GM12872 (cell line): Measurements from ENCODE around the gene MAGI1.

Experiments
- TF ChIP-seq, protein P1 (sequence below): IDR thresholded peaks from 3 replicates; pipeline ENCODE4 v1.5.1; 2011; ENCODE audit warnings: low read depth, mild to moderate bottlenecking, low read length, moderate library complexity; ENCODE audit not compliant: insufficient read depth

MAGI1 gene

DNA sequence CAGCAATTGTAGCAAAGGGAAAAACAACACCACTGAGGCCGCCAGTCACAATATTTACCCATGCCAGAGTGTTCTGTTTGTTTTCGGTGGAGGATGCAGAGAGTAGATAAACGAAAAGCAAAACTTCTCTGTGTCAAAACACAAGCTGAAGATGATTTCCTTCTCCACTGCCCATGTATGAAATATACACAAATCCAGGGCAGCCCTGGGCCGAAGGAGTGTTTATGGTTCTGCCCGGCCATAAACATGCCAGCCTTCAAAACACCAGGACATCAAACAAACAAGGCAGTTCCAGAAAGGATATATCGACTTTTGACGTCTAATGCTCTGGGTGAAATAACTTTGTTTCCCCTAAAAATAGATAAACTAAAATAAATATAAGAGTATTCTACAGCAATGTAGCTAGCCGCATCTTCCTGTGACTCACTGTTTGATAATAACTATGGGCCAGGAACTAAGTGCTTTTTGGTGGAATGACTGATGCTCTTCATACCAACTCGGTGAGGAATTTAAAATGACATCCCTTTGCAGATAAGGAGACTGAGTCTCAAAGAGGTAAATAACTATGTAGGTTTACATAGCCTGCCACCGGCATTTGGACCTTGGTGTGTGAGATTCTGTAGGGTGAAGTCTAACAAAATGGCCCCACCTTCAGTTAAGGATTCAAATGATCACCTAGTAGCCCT lies 82.8 kb downstream of the MAGI1 start:
- TF ChIP-seq, protein P1, sequence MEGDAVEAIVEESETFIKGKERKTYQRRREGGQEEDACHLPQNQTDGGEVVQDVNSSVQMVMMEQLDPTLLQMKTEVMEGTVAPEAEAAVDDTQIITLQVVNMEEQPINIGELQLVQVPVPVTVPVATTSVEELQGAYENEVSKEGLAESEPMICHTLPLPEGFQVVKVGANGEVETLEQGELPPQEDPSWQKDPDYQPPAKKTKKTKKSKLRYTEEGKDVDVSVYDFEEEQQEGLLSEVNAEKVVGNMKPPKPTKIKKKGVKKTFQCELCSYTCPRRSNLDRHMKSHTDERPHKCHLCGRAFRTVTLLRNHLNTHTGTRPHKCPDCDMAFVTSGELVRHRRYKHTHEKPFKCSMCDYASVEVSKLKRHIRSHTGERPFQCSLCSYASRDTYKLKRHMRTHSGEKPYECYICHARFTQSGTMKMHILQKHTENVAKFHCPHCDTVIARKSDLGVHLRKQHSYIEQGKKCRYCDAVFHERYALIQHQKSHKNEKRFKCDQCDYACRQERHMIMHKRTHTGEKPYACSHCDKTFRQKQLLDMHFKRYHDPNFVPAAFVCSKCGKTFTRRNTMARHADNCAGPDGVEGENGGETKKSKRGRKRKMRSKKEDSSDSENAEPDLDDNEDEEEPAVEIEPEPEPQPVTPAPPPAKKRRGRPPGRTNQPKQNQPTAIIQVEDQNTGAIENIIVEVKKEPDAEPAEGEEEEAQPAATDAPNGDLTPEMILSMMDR, result no peak

DNA sequence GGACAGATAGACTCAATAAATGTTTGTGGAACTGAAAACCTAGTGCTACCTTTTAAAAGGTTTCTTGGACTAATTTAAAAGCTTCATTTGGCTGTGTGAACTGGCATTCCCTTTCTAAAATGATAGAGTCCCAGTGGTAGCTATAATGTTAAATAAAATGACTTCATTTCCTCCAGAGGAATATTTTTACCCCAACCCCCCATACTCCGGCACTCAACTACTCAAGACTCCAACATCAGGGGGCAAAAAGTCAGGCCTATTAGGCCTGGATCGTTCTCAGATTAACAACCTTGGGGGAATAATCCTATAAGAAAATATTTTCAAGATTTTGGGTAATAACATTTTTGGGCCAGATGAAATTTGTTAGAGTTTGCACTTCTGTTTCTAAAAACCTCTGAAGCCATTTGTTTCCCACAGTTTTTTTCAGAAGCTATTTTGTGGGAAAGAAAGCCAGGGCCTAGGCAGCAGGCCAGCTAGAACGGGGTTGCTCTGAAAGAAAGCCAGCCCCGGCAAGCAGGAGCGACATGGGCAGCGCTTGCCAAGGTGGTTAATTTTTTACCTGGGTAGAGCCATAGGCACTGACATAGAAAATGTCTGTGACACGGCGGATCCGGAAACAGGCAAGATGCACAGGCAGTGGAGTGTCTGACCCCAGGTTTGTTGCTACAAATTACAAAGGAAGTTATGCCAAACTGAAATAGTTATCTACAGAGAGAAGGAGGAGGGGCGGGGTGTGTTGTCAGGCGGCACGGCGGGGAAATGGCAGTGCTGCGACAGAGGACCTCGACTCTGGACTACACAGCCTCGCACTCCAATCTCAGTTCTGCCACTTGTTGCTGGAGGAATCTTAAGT lies 84.6 kb downstream of the MAGI1 start:
- TF ChIP-seq, protein P1, result no peak

DNA sequence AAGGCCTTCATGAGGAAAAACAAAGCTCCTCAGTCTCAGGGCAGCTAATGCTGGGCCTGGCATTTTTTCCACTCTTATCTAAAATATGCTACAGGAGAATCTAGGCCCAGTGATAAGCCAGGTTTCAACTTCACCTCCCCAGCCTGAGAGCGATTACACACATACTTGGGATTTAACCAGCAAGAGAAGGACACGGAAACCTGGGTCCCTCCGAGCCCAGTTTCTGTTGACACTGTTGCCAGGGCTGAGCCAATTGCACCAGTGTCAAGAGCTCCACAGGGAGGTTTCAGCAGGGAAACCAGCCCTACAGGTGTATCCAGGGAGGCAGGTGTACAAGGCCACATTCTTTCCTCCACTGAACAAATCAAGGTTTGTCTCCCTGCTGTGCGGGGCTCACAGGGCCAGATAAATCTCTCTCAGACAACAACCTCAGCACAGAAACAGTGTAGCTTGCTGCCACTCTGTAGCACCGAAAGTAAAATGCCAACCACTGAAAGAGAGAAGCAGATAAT lies 85.4 kb downstream of the MAGI1 start:
- TF ChIP-seq, protein P1, result no peak

DNA sequence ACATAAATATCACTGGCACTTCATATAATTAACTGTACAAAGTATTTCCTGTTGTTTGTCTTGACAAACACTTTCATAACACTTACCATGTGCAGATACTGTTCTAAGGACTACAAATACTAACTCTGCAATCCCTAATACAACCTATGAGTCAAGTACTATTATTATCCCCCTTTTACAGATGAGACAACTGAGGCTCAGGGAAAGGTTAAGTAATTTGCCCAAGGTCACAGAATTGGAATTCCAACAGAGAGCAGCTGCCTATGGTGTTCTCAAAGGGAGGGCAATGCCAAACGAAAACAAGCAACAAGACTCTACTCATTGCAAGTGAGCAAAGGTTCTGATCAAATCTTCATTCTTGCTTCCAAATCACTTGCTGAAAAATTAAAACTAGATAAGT lies 85.9 kb downstream of the MAGI1 start:
- TF ChIP-seq, protein P1, result no peak

DNA sequence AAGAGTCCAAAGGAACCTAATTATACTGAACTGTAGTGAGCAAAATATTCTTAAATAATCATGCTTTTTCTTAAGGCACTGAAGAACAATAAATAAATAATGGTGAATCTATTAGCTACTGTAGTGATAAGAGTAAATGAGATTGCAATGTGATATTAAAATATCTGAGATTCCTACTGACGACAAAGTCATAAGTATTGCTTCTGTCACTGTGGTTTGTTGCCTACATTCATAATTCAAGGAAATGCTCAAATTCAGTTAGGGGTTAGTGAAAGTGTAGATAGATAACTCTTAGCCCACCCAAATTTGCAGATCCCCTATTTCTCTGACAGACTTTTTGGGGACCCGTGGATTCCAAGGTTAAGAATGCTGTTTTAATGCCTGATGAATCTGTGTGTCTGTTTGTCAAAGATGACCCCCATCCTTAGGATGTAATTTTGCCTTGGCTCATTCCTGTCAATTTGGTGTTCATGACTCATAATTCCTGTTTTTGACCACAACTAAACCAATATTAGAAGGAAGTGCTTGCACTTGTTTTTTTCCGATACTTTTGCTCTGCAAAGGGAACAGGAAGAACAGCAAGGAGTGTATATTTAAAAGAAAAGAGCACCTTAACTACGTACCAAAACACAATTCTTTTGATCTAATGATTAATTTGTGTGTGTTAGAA lies 86.7 kb downstream of the MAGI1 start:
- TF ChIP-seq, protein P1, result no peak

DNA sequence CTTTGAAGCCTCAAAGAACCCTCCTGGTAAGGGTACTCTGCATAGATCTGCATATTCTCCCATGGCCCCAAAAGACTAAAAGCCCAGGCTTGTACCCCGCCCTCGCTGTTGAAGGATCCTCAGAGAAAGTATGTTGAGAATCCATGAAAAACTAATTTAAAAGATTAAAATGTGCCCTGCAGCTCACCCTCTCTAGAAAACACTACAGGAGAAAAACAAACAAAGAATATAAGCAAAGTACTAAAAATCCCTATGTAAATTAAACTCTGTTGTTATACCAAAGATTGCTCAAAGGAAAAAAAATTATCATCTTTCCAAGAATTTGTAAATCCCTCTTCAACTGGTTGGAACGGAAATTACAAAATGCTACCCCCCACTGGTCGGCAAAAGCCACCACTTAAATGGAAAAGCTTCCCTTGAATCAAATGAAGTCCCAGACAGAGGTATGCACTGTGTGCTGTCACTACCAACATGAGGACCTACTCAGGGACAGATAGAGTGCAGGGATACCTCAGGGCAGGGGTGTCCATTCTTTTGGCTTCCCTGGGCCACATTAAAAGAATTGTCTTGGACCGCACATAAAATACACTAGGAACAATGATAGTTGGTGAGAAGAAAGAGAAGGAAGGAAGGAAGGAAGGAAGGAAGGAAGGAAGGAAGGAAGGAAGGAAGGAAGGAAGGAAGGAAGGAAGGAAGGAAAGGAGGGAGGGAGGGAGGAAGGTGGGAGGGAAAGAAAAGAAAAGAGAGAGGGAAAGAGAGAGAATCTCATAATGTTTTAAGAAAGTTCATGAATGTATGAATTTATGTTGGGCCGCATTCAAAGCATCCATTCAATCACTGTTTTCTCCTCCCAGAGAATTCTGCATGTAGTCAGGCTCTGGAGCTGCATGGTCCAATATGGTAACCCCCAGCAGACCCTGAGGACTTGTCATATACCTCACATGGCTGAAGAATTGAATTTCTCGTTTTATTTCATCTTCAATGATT lies 88.1 kb downstream of the MAGI1 start:
- TF ChIP-seq, protein P1, result no peak
